HEK293 (cell line): ENCODE results near the gene UFSP2.

Source experiments
- CTCF ChIA-PET: fragments of 350-600 bp; formaldehyde crosslinking; extraction: SDS; loops from one replicate; lab custom pipeline; 2021; ENCODE audit warnings: antibody characterized with exemption; lab: Yijun Ruan, JAX
- POLR2A ChIA-PET: fragments of 300-600 bp; formaldehyde crosslinking; extraction: SDS; loops from one replicate; lab custom pipeline; 2020; ENCODE audit warnings: antibody characterized with exemption, inconsistent platforms; lab: Yijun Ruan, JAX
- H3K27ac ChIP-seq: fragments of 200-500 bp; sonication (Bioruptor generic); 2 replicates; pipeline ENCODE4 v1.5.1; 2014; ENCODE audit warnings: low read depth, low read length, control low read depth, inconsistent platforms; ENCODE audit errors: extremely low read depth
- H3K36me3 ChIP-seq, 2 experiments: fragments of 200-500 bp in 1 of 2; sonication (Bioruptor generic) in 1 of 2; 1 replicate in 1 of 2; 2 replicates in 1 of 2; pipeline ENCODE4 v1.5.1; 2014 to 2017; ENCODE audit warnings: inconsistent platforms in 2 of 2, low read length in 2 of 2; ENCODE audit not compliant: control insufficient read depth in 2 of 2, insufficient read depth in 1 of 2
- H3K4me1 ChIP-seq: fragments of 200-500 bp; sonication (Bioruptor generic); 2 replicates; pipeline ENCODE4 v1.5.1; 2014; ENCODE audit warnings: mild to moderate bottlenecking, low read length, inconsistent platforms; ENCODE audit not compliant: control insufficient read depth, insufficient read depth
- H3K4me3 ChIP-seq: 2 replicates; pipeline ENCODE4 v1.5.1; 2011; ENCODE audit warnings: low read depth, mild to moderate bottlenecking, control low read depth, low read length, moderate library complexity
- H3K9me3 ChIP-seq: fragments of 200-500 bp; sonication (Bioruptor generic); 2 replicates; pipeline ENCODE4 v1.5.1; 2014; ENCODE audit warnings: low read depth, low read length, inconsistent platforms; ENCODE audit not compliant: control insufficient read depth, insufficient read depth
- AEBP2 ChIP-seq: fragments of 450-650 bp; formaldehyde crosslinking; IDR thresholded peaks from 2 replicates; pipeline ENCODE4 v1.5.1; 2016; ENCODE audit warnings: missing biosample characterization, missing genetic modification characterization, borderline replicate concordance
- GFI1B ChIP-seq: fragments of 450-650 bp; formaldehyde crosslinking; IDR thresholded peaks from 2 replicates; pipeline ENCODE4 v1.5.1; 2016; ENCODE audit warnings: missing biosample characterization, missing genetic modification characterization
- HOXD13 ChIP-seq: sonication (generic); formaldehyde crosslinking; IDR thresholded peaks from 2 replicates; pipeline ENCODE4 v1.8.0; 2022; ENCODE audit warnings: missing genetic modification reagents, borderline replicate concordance
- KLF17 ChIP-seq: fragments of 450-650 bp; formaldehyde crosslinking; IDR thresholded peaks from 2 replicates; pipeline ENCODE4 v1.5.1; 2016; ENCODE audit warnings: missing biosample characterization, missing genetic modification characterization
- TCF7L2 ChIP-seq: IDR thresholded peaks from 2 replicates; pipeline ENCODE4 v1.6.1; 2011; ENCODE audit warnings: low read depth, mild to moderate bottlenecking, inconsistent platforms, low read length, moderate library complexity, borderline replicate concordance
- YY2 ChIP-seq: fragments of 450-650 bp; formaldehyde crosslinking; IDR thresholded peaks from 2 replicates; pipeline ENCODE4 v1.5.1; 2016; ENCODE audit warnings: missing biosample characterization, missing genetic modification characterization
- ZFP41 ChIP-seq: fragments of 450-650 bp; formaldehyde crosslinking; IDR thresholded peaks from 2 replicates; pipeline ENCODE4 v1.5.1; 2016; ENCODE audit warnings: missing biosample characterization, missing genetic modification characterization, borderline replicate concordance
- ZNF121 ChIP-seq: fragments of 450-650 bp; formaldehyde crosslinking; IDR thresholded peaks from 2 replicates; pipeline ENCODE4 v1.5.1; 2016; ENCODE audit warnings: missing biosample characterization, missing genetic modification characterization
- ZNF138 ChIP-seq: fragments of 450-650 bp; formaldehyde crosslinking; IDR thresholded peaks from 2 replicates; pipeline ENCODE4 v1.5.1; 2016; ENCODE audit warnings: missing biosample characterization, missing genetic modification characterization, borderline replicate concordance
- ZNF169 ChIP-seq: fragments of 450-650 bp; formaldehyde crosslinking; IDR thresholded peaks from 2 replicates; pipeline ENCODE4 v1.5.1; 2016; ENCODE audit warnings: missing biosample characterization, missing genetic modification characterization
- ZNF174 ChIP-seq: fragments of 450-650 bp; formaldehyde crosslinking; IDR thresholded peaks from 2 replicates; pipeline ENCODE4 v1.5.0; 2017; ENCODE audit warnings: missing biosample characterization, mild to moderate bottlenecking, missing genetic modification characterization
- ZNF2 ChIP-seq: fragments of 450-650 bp; formaldehyde crosslinking; IDR thresholded peaks from 2 replicates; pipeline ENCODE4 v1.5.1; 2016; ENCODE audit warnings: missing biosample characterization, missing genetic modification characterization
- ZNF202 ChIP-seq: fragments of 450-650 bp; formaldehyde crosslinking; IDR thresholded peaks from 2 replicates; pipeline ENCODE4 v1.5.1; 2016; ENCODE audit warnings: missing biosample characterization, missing genetic modification characterization, borderline replicate concordance
- ZNF239 ChIP-seq: fragments of 450-650 bp; formaldehyde crosslinking; IDR thresholded peaks from 2 replicates; pipeline ENCODE4 v1.5.1; 2016; ENCODE audit warnings: missing biosample characterization, missing genetic modification characterization
- ZNF24 ChIP-seq: fragments of 450-650 bp; formaldehyde crosslinking; IDR thresholded peaks from 2 replicates; pipeline ENCODE4 v1.5.1; 2016; ENCODE audit warnings: missing biosample characterization, missing genetic modification characterization
- ZNF280C ChIP-seq: fragments of 450-650 bp; formaldehyde crosslinking; IDR thresholded peaks from 2 replicates; pipeline ENCODE4 v1.5.1; 2016; ENCODE audit warnings: missing biosample characterization, missing genetic modification characterization
- ZNF510 ChIP-seq: fragments of 450-650 bp; formaldehyde crosslinking; IDR thresholded peaks from 2 replicates; pipeline ENCODE4 v1.5.1; 2018; ENCODE audit warnings: mild to moderate bottlenecking, missing genetic modification characterization, missing biosample characterization; ENCODE audit not compliant: insufficient replicate concordance
- ZNF560 ChIP-seq: fragments of 450-650 bp; formaldehyde crosslinking; IDR thresholded peaks from 2 replicates; pipeline ENCODE4 v1.5.1; 2017; ENCODE audit warnings: missing biosample characterization, missing genetic modification characterization, borderline replicate concordance
- ZNF571 ChIP-seq: fragments of 450-650 bp; formaldehyde crosslinking; IDR thresholded peaks from 2 replicates; pipeline ENCODE4 v1.5.0; 2017; ENCODE audit warnings: missing biosample characterization, missing genetic modification characterization
- ZNF621 ChIP-seq: fragments of 450-650 bp; formaldehyde crosslinking; IDR thresholded peaks from 2 replicates; pipeline ENCODE4 v1.5.1; 2017; ENCODE audit warnings: missing biosample characterization, missing genetic modification characterization
- ZNF645 ChIP-seq: fragments of 450-650 bp; formaldehyde crosslinking; IDR thresholded peaks from 2 replicates; pipeline ENCODE4; 2016; ENCODE audit warnings: missing biosample characterization, missing genetic modification characterization
- ZNF664 ChIP-seq: fragments of 450-650 bp; formaldehyde crosslinking; IDR thresholded peaks from 2 replicates; pipeline ENCODE4 v1.5.1; 2016; ENCODE audit warnings: missing biosample characterization, missing genetic modification characterization
- ZNF670 ChIP-seq: fragments of 450-650 bp; formaldehyde crosslinking; IDR thresholded peaks from 2 replicates; pipeline ENCODE4 v1.5.1; 2016; ENCODE audit warnings: missing biosample characterization, missing genetic modification characterization, low read depth

The UFSP2 gene

GRCh38 chr4:185412412-185412811 is 13.4 kb downstream of the UFSP2 start:
- no peak overlapping the region for H3K27ac ChIP-seq
- CTCF ChIA-PET, result interaction anchor here (0.7 kb wide), 1 partner anchor 14 kb away, joined by 3 read pairs; a partner anchor contains a TSS
- peaks cover 6 to 56% of the 10 kb centered on the region in 2 experiments; a peak in 2 of 3 replicates for H3K36me3 ChIP-seq
- TF ChIP-seq ZNF239, result no peak
- no peak for TF ChIP-seq ZNF621
- no peak for TF ChIP-seq ZNF2 (tag by site-specific recombination)
- no peak for TF ChIP-seq ZNF571 (tag by site-specific recombination)
- no peaks in the 10 kb centered on the region for H3K4me1 ChIP-seq
- H3K9me3 ChIP-seq, result no peaks in the 10 kb centered on the region
- no peak overlapping the region for H3K4me3 ChIP-seq
- POLR2A ChIA-PET, result no interaction called here

- Histone ChIP-seq H3K9me3 (no peaks in the 10 kb centered on the region), H3K4me3 (no peak overlapping the region), H3K27ac (no peak overlapping the region), H3K4me1 (no peaks in the 10 kb centered on the region), H3K36me3 (peaks cover 10 to 51% of the 10 kb centered on the region in 2 experiments; a peak in 2 of 3 replicates)
- CTCF ChIA-PET, result no interaction called here
- no peak for TF ChIP-seq ZNF280C (tag by site-specific recombination)
- no peak for TF ChIP-seq AEBP2 (tag by site-specific recombination)
- TF ChIP-seq HOXD13, result no peak
- TF ChIP-seq ZNF664 (tag by site-specific recombination), result no peak
- TF ChIP-seq ZNF202 (tag by site-specific recombination), result no peak
- TF ChIP-seq ZNF670 (tag by site-specific recombination), result no peak
- TF ChIP-seq ZNF174 (tag by site-specific recombination), result no peak
- no peak for TF ChIP-seq KLF17
- no peak for TF ChIP-seq YY2 (tag by site-specific recombination)
- TF ChIP-seq TCF7L2, result no peak
- no peak for TF ChIP-seq ZFP41 (tag by site-specific recombination)
- TF ChIP-seq ZNF510 (tag by site-specific recombination), result no peak
- no peak for TF ChIP-seq ZNF645 (tag by site-specific recombination)
- TF ChIP-seq ZNF239, result no peak
- no peak for TF ChIP-seq ZNF24 (tag by site-specific recombination)
- TF ChIP-seq ZNF138, result no peak
- no peak for TF ChIP-seq ZNF560
- TF ChIP-seq GFI1B (tag by site-specific recombination), result no peak
- TF ChIP-seq ZNF169 (tag by site-specific recombination), result no peak
- no peak for TF ChIP-seq ZNF121 (tag by site-specific recombination)
- POLR2A ChIA-PET, result no interaction called here
These were observed 13.9 kb downstream of the UFSP2 start for GRCh38 chr4:185411849-185412248.
